H9 (cell line): ENCODE measurements around the gene NUDT16. TPM values are rescaled to one million over a fixed set of nuclear protein-coding genes. Genes with fewer than 3 reads are reported as not detected.

Experiments used
- DNase-seq: peaks from one replicate; pipeline ENCODE4 v3.0.0-alpha.2; 2017
- H2AFZ ChIP-seq: one replicate; pipeline ENCODE4 v1.6.1; 2013; ENCODE audit warnings: mild to moderate bottlenecking, low read length, control low read depth, moderate library complexity
- H2AK5ac ChIP-seq: 2 replicates; pipeline ENCODE4 v1.6.1; 2013; ENCODE audit warnings: low read length, control low read depth, mixed read lengths; ENCODE audit not compliant: insufficient read length
- H2BK120ac ChIP-seq: one replicate; pipeline ENCODE4 v1.6.1; 2013; ENCODE audit warnings: low read depth, mild to moderate bottlenecking, low read length, control low read depth, inconsistent platforms; ENCODE audit not compliant: poor library complexity, severe bottlenecking
- H2BK12ac ChIP-seq: 2 replicates; pipeline ENCODE4 v1.6.1; 2013; ENCODE audit warnings: low read length, control low read depth, mixed read lengths, low read depth; ENCODE audit not compliant: insufficient read length
- H2BK15ac ChIP-seq: 2 replicates; pipeline ENCODE4 v1.6.1; 2013; ENCODE audit warnings: low read depth, low read length, control low read depth
- H2BK20ac ChIP-seq: one replicate; pipeline ENCODE4 v1.6.1; 2013; ENCODE audit warnings: low read depth, mild to moderate bottlenecking, low read length, control low read depth, inconsistent platforms; ENCODE audit not compliant: poor library complexity, severe bottlenecking
- H2BK5ac ChIP-seq: 2 replicates; pipeline ENCODE4 v1.6.1; 2013; ENCODE audit warnings: low read length, control low read depth, mixed read lengths; ENCODE audit not compliant: insufficient read length
- H3K14ac ChIP-seq: 2 replicates; pipeline ENCODE4 v1.6.1; 2013; ENCODE audit warnings: low read length, control low read depth; ENCODE audit not compliant: insufficient read depth
- H3K18ac ChIP-seq: 2 replicates; pipeline ENCODE4 v1.6.1; 2013; ENCODE audit warnings: low read depth, mild to moderate bottlenecking, mixed read lengths, low read length, control low read depth; ENCODE audit not compliant: insufficient read length
- H3K23ac ChIP-seq: 2 replicates; pipeline ENCODE4 v1.6.1; 2013; ENCODE audit warnings: low read length, control low read depth, mixed read lengths, low read depth; ENCODE audit not compliant: insufficient read length
- H3K23me2 ChIP-seq: 2 replicates; pipeline ENCODE4 v1.6.1; 2013; ENCODE audit warnings: low read depth, mild to moderate bottlenecking, mixed read lengths, low read length, control low read depth; ENCODE audit not compliant: insufficient read length, poor library complexity, severe bottlenecking
- H3K27ac ChIP-seq: 2 replicates; pipeline ENCODE4 v1.5.1; 2013; ENCODE audit warnings: low read length, control low read depth, mixed read lengths, low read depth; ENCODE audit not compliant: insufficient read length
- H3K27me3 ChIP-seq: 2 replicates; pipeline ENCODE4 v1.6.1; 2013; ENCODE audit warnings: low read length, control low read depth, inconsistent platforms; ENCODE audit not compliant: insufficient read depth
- H3K4ac ChIP-seq: 2 replicates; pipeline ENCODE4 v1.6.1; 2013; ENCODE audit warnings: low read depth, mild to moderate bottlenecking, control low read depth, inconsistent platforms, low read length, moderate library complexity
- H3K4me1 ChIP-seq: 2 replicates; pipeline ENCODE4 v1.6.1; 2013; ENCODE audit warnings: low read length, control low read depth, inconsistent platforms; ENCODE audit not compliant: insufficient read depth
- H3K4me2 ChIP-seq: 2 replicates; pipeline ENCODE4 v1.6.1; 2013; ENCODE audit warnings: low read length, control low read depth, mixed read lengths; ENCODE audit not compliant: insufficient read length, insufficient read depth
- H3K56ac ChIP-seq: 2 replicates; pipeline ENCODE4 v1.6.1; 2013; ENCODE audit warnings: low read depth, mild to moderate bottlenecking, mixed read lengths, low read length, control low read depth; ENCODE audit not compliant: insufficient read length
- H3K79me1 ChIP-seq: 2 replicates; pipeline ENCODE4 v1.6.1; 2013; ENCODE audit warnings: low read depth, mild to moderate bottlenecking, moderate library complexity, low read length, control low read depth, inconsistent platforms; ENCODE audit not compliant: insufficient read depth, poor library complexity, severe bottlenecking
- H3K79me2 ChIP-seq: 2 replicates; pipeline ENCODE4 v1.6.1; 2013; ENCODE audit warnings: low read length, control low read depth, inconsistent platforms; ENCODE audit not compliant: insufficient read depth
- H3K9ac ChIP-seq: 2 replicates; pipeline ENCODE4 v1.6.1; 2013; ENCODE audit warnings: low read length, control low read depth, mixed read lengths; ENCODE audit not compliant: insufficient read length; ENCODE audit errors: extremely low read depth
- H3K9me3 ChIP-seq: one replicate; pipeline ENCODE4 v1.6.1; 2013; ENCODE audit warnings: low read depth, low read length, inconsistent platforms; ENCODE audit not compliant: control insufficient read depth
- H3T11ph ChIP-seq: one replicate; pipeline ENCODE4 v1.6.1; 2013; ENCODE audit warnings: mild to moderate bottlenecking, low read length, control low read depth, inconsistent platforms
- H4K20me1 ChIP-seq: one replicate; pipeline ENCODE4 v1.6.1; 2013; ENCODE audit not compliant: control insufficient read depth, insufficient read length, insufficient read depth
- H4K5ac ChIP-seq: 2 replicates; pipeline ENCODE4 v1.6.1; 2013; ENCODE audit warnings: low read depth, mild to moderate bottlenecking, mixed read lengths, low read length, control low read depth; ENCODE audit not compliant: insufficient read length
- H4K8ac ChIP-seq: replicated peaks from 2 replicates; pipeline ENCODE4 v1.6.1; 2013; ENCODE audit warnings: low read length, control low read depth, mixed read lengths, low read depth; ENCODE audit not compliant: insufficient read length
- H4K91ac ChIP-seq: 2 replicates; pipeline ENCODE4 v1.6.1; 2013; ENCODE audit warnings: low read depth, mild to moderate bottlenecking, moderate library complexity, mixed read lengths, low read length, control low read depth; ENCODE audit not compliant: insufficient read length
- H3K27ac Mint-ChIP-seq, 3 experiments: 2 replicates in 2 of 3; 3 replicates in 1 of 3; pipeline ENCODE4 v1.8.0; 2020 to 2021; ENCODE audit warnings: mixed read lengths in 3 of 3, mild to moderate bottlenecking in 1 of 3, moderate library complexity in 1 of 3
- H3K27me3 Mint-ChIP-seq: 2 replicates; pipeline ENCODE4 v1.8.0; 2021; ENCODE audit warnings: low read depth, mild to moderate bottlenecking, moderate library complexity, mixed read lengths
- H3K36me3 Mint-ChIP-seq, 3 experiments: 2 replicates in 2 of 3; 3 replicates in 1 of 3; pipeline ENCODE4 v1.8.0; 2020 to 2021; ENCODE audit warnings: low read depth in 3 of 3, mixed read lengths in 3 of 3; ENCODE audit not compliant: insufficient read depth in 1 of 3
- H3K4me1 Mint-ChIP-seq, 2 experiments: 2 replicates each; pipeline ENCODE4 v1.8.0; 2020; ENCODE audit warnings: mixed read lengths in 2 of 2
- H3K4me3 Mint-ChIP-seq, 2 experiments: 2 replicates in 1 of 2; 3 replicates in 1 of 2; pipeline ENCODE4 v1.8.0; 2020 to 2021; ENCODE audit warnings: mild to moderate bottlenecking in 2 of 2, mixed read lengths in 2 of 2, moderate library complexity in 1 of 2
- H3K9me3 Mint-ChIP-seq, 2 experiments: 2 replicates in 1 of 2; 3 replicates in 1 of 2; pipeline ENCODE4 v1.8.0; 2020; ENCODE audit warnings: mild to moderate bottlenecking in 2 of 2, mixed read lengths in 2 of 2, moderate library complexity in 1 of 2
- CTCF ChIP-seq: fragments of 200-600 bp; sonication (generic); conservative IDR thresholded peaks from 3 replicates; pipeline ENCODE4 v1.8.0; 2021; ENCODE audit warnings: antibody characterized with exemption, mild to moderate bottlenecking
- WGBS: extraction: QIAGEN DNeasy Blood & Tissue Kit; methylation state at CpG from one replicate; pipeline ENCODE4 v1.1.7; 2013; ENCODE audit warnings: missing lambda C conversion rate, low lambda C conversion rate, mixed read lengths; ENCODE audit not compliant: insufficient read length; ENCODE audit errors: extremely low coverage; 5-methylcytosine and 5-hydroxymethylcytosine counted together
- total RNA-seq: library from RNA; stranded (reverse); gene quantifications from 2 replicates; pipeline ENCODE4 v1.2.1, GENCODE V29; 2021

NUDT16 gene
- total RNA-seq, 1 experiment from 2014 or later: 18.2 TPM

GRCh38 chr3:131417751-131418150 lies 36.2 kb downstream of the NUDT16 start:
- H3K27me3 Mint-ChIP-seq: peaks cover 2% of the 10 kb centered on the region
- Histone ChIP-seq H3K27ac (no peak overlapping the region), H4K5ac (no peak overlapping the region), H3K4me2 (no peak overlapping the region), H3K4me1 (no peaks in the 10 kb centered on the region), H3K4ac (no peak overlapping the region), H3K9ac (no peak overlapping the region), H3K18ac (no peak overlapping the region), H4K20me1 (no peaks in the 10 kb centered on the region), H3K79me2 (no peaks in the 10 kb centered on the region), H4K91ac (no peak overlapping the region), H2BK120ac (no peak overlapping the region), H3K79me1 (no peaks in the 10 kb centered on the region), H4K8ac (no peak overlapping the region), H2AK5ac (no peak overlapping the region), H3K23ac (no peak overlapping the region), H2AFZ (no peak overlapping the region), H3K23me2 (no peaks in the 10 kb centered on the region), H2BK12ac (no peak overlapping the region), H3K27me3 (no peaks in the 10 kb centered on the region), H2BK5ac (no peak overlapping the region), H2BK20ac (no peak overlapping the region), H2BK15ac (no peak overlapping the region), H3K9me3 (no peaks in the 10 kb centered on the region), H3T11ph (no peak overlapping the region), H3K56ac (no peak overlapping the region), H3K14ac (no peak overlapping the region)
- no peak overlapping the region for H3K4me3 Mint-ChIP-seq
- no CpG with 5 or more reads among the region's 2 CpGs for WGBS
- H3K27ac Mint-ChIP-seq: no peak overlapping the region
- no peak for TF ChIP-seq CTCF
- no peaks in the 10 kb centered on the region for H3K36me3 Mint-ChIP-seq
- no peaks in the 10 kb centered on the region for H3K4me1 Mint-ChIP-seq
- H3K9me3 Mint-ChIP-seq: peaks cover 0 to 4% of the 10 kb centered on the region in 2 experiments; a peak in 3 of 5 replicates
- no peak for DNase-seq
